ENCODE measurements around the gene CD151.

The CD151 gene

DNA sequence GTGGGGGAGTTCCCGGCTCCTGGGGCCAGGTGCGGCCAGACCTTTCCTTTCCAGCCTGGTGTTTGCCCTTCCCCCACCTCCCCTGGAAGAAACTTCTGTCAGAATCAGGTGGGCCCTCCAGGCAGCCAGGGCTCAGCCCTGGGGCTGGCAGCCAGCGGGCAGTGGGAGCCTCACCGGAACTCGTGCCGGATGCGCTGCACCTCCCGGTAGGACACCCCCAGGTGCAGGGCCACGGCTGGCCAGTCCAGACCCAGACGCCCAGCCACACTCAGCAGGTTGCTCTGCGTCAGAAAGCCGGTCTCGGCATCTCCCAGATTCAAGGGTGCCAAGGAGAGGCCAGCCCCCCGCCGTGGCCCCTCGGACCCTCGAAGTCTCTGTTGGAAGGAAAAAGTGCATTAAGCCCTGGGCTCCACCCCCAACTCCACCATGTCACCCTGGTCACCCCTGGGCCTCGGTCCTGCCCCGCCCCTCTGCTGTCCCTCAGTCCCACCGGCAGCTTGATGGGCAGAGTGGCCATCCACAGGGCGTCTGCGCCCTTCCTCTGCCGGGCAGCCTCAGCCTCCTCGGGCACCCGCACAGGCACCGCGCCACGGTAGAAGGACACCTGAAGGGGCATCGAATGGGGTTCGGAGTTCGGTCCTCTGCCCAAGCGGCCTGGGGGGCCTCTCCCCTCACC is 33.0 kb upstream of the CD151 start:
- no peaks in the 10 kb centered on the region for H3K36me3 ChIP-seq (ENCODE audit: insufficient read depth, low read length)
- no peaks in the 10 kb centered on the region for H3K27me3 ChIP-seq (ENCODE audit: control insufficient read depth in 1 of 2, insufficient read depth in 2 of 2, low read length in 2 of 2)
- H3K4me3 ChIP-seq (ENCODE audit: low read depth in 1 of 2, low read length in 2 of 2): no peak overlapping the region
- no peak overlapping the region for H3K27ac ChIP-seq (ENCODE audit: low read depth, low read length)
- H3K4me1 ChIP-seq (ENCODE audit: insufficient read depth, low read length): peaks cover 19% of the 10 kb centered on the region
- no peak overlapping the region for H3K9ac ChIP-seq (ENCODE audit: low read length)
- H3K9me3 ChIP-seq (ENCODE audit: low read length): no peaks in the 10 kb centered on the region

DNA sequence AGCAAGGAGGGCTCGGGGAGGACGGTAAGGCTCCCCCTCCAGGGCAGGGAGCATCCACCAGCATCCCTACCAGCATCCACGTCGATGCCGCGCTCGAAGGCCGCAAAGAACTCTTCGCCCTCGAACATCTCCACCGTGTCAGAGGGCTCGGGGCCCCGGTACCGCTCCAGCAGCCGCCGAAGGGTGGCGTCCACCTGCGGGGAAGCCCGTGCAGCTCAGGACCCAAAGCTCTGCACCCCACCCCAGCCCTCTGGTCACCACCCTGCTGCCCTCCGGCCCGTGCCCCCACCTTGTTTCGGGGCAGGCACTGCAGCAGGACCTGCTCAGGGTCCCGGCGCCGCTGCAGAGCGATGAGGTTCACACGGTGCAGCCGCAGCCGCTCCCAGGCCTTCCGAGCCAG is 32.3 kb upstream of the CD151 start:
- Histone ChIP-seq H3K27me3 (ENCODE audit: control insufficient read depth in 1 of 2, insufficient read depth in 2 of 2, low read length in 2 of 2) (no peaks in the 10 kb centered on the region), H3K4me1 (ENCODE audit: insufficient read depth, low read length) (peaks cover 20% of the 10 kb centered on the region), H3K9me3 (ENCODE audit: low read length) (no peaks in the 10 kb centered on the region), H3K4me3 (ENCODE audit: low read depth in 1 of 2, low read length in 2 of 2) (no peak overlapping the region), H3K27ac (ENCODE audit: low read depth, low read length) (no peak overlapping the region), H3K36me3 (ENCODE audit: insufficient read depth, low read length) (no peaks in the 10 kb centered on the region), H3K9ac (ENCODE audit: low read length) (no peak overlapping the region)

GRCh38 chr11:801097-801780 is 31.5 kb upstream of the CD151 start:
- no peaks in the 10 kb centered on the region for H3K9me3 ChIP-seq (ENCODE audit: low read length)
- H3K27me3 ChIP-seq (ENCODE audit: control insufficient read depth in 1 of 2, insufficient read depth in 2 of 2, low read length in 2 of 2): no peaks in the 10 kb centered on the region
- peaks cover 19% of the 10 kb centered on the region for H3K4me1 ChIP-seq (ENCODE audit: insufficient read depth, low read length)
- no peak overlapping the region for H3K27ac ChIP-seq (ENCODE audit: low read depth, low read length)
- H3K9ac ChIP-seq (ENCODE audit: low read length): no peak overlapping the region
- no peak overlapping the region for H3K4me3 ChIP-seq (ENCODE audit: low read depth in 1 of 2, low read length in 2 of 2)
- no peaks in the 10 kb centered on the region for H3K36me3 ChIP-seq (ENCODE audit: insufficient read depth, low read length)

DNA sequence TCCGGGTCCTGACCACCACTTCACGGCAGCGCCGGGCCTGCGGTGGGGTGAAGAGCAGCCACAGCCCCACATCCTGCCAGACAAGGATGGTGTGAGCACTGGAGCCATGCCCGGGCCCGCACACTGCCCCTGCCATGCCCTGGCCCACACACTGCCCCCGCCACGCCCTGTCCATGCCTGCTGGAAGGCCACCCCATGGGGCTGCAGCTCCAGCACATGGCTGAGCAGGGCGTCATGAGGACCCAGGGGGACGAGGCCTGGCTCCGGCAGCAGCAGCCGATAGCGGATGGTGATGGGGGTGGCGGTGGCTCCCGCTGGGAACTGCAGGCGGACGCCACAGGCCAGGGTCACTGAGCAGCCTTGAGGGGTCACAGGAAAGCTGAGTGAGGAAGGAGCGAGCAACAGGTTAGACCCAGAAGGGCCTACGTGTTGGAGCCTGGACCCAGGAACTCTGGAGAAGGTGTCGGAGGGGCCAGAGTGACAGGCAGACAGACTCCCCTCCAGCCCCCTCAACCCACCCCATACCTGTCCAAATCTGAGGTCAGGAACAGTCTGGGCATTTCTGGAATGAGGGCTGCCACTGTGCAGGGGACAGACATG is 30.6 kb upstream of the CD151 start:
- Histone ChIP-seq H3K4me3 (ENCODE audit: low read depth in 1 of 2, low read length in 2 of 2) (no peak overlapping the region), H3K9ac (ENCODE audit: low read length) (no peak overlapping the region), H3K36me3 (ENCODE audit: insufficient read depth, low read length) (no peaks in the 10 kb centered on the region), H3K4me1 (ENCODE audit: insufficient read depth, low read length) (peaks cover 12% of the 10 kb centered on the region), H3K9me3 (ENCODE audit: low read length) (no peaks in the 10 kb centered on the region), H3K27ac (ENCODE audit: low read depth, low read length) (no peak overlapping the region), H3K27me3 (ENCODE audit: control insufficient read depth in 1 of 2, insufficient read depth in 2 of 2, low read length in 2 of 2) (no peaks in the 10 kb centered on the region)

DNA sequence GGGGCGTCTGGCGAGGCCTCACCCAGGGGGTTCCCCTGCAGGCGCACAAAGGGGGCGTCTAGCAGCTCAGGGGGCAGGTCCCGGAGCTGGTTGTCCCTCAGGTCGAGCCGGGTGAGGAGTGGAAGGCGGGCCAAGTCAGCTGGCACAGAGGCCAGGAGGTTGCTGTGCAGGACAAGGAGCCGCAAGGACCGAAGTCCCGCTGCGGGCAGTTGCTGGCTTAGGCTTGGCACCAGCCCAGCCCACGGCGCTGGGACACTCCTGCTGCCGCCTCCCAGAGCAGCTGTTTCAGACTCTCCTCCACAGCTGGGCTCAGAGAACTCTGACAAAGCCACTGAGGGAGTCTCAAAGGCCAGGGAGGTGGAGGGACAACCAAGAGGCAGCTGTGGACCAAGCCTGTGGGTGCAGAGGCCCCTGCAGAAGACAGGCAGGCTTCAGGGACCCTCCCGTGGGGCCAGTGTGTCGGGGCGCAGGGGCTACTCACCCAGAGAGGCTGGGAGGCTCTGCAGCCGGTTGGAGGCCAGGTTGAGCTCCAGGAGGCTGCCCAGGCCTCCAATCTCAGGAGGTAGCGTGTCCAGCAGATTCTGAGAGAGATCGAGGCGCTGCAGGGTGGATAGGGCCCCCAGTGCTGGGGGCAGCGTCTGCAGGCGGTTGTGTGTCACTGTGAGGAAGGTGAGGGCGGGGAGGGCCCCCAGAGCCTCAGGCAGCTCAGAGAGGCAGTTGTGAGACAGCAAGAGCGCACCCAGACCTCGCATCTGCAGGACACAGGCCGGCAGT is 29.9 kb upstream of the CD151 start:
- Histone ChIP-seq H3K36me3 (ENCODE audit: insufficient read depth, low read length) (no peaks in the 10 kb centered on the region), H3K4me1 (ENCODE audit: insufficient read depth, low read length) (peaks cover 12% of the 10 kb centered on the region), H3K9ac (ENCODE audit: low read length) (no peak overlapping the region), H3K27ac (ENCODE audit: low read depth, low read length) (no peak overlapping the region), H3K9me3 (ENCODE audit: low read length) (no peaks in the 10 kb centered on the region), H3K27me3 (ENCODE audit: control insufficient read depth in 1 of 2, insufficient read depth in 2 of 2, low read length in 2 of 2) (no peaks in the 10 kb centered on the region), H3K4me3 (ENCODE audit: low read depth in 1 of 2, low read length in 2 of 2) (no peak overlapping the region)

DNA sequence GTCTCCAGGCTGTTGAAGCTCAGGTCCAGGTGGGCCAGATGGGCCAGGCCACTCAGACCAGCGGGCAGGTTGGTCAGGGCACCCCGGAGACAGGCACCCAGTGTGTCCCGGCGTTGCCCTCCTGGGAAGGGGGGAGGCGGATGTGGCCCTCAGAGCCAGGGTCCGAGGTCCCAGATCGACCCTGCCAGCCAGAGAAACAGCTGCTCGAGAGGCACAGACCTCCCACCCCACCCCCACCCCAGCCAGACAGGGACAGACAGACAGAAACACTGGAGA is 29.3 kb upstream of the CD151 start:
- Histone ChIP-seq H3K9ac (ENCODE audit: low read length) (no peak overlapping the region), H3K27ac (ENCODE audit: low read depth, low read length) (no peak overlapping the region), H3K9me3 (ENCODE audit: low read length) (no peaks in the 10 kb centered on the region), H3K36me3 (ENCODE audit: insufficient read depth, low read length) (no peaks in the 10 kb centered on the region), H3K4me3 (ENCODE audit: low read depth in 1 of 2, low read length in 2 of 2) (no peak overlapping the region), H3K4me1 (ENCODE audit: insufficient read depth, low read length) (peaks cover 13% of the 10 kb centered on the region), H3K27me3 (ENCODE audit: control insufficient read depth in 1 of 2, insufficient read depth in 2 of 2, low read length in 2 of 2) (no peaks in the 10 kb centered on the region)

DNA sequence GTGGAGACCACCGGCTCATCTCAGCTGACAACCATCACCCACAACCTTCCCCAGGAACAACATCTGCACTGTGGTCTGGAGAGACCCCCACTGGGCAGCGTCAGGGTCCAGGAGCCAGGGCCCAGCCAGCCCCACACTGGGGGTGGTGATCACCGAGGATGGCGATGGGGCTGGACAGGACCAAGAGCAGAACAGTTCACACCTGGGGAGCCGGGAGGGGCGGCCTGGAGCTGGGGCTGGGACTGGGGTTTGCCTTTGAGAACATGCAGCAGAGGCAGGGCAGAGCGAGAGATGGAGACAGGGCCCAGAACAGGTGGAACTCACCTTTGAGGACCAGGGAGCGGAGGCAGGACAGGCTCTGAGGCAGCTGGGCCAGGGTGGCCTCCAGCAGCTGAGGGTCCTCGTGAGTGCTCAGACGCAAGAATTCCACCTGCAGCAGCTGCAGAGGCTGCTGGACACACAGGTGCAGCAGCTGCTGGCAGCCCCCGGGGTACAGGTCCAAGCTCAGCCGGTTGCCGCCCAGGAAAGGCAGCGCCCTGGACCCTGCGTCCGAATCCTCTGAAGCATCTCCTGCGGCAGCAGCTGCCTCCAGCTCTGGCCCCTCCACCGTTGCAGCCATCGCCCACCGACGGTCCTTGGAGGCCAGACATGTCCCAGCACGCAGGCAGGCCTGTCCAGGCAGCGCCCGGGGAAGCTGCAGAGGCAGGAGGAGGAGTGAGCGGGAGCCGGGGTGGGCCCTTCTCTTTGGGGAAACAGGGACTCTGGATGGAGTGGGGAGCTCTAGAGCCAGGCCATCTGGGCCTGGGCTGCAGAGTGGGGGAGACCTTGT is 28.8 kb upstream of the CD151 start:
- Histone ChIP-seq H3K27me3 (ENCODE audit: control insufficient read depth in 1 of 2, insufficient read depth in 2 of 2, low read length in 2 of 2) (no peaks in the 10 kb centered on the region), H3K4me3 (ENCODE audit: low read depth in 1 of 2, low read length in 2 of 2) (peak overlapping the region; percentile 70 to 73), H3K27ac (ENCODE audit: low read depth, low read length) (peak overlapping the region; percentile 62), H3K4me1 (ENCODE audit: insufficient read depth, low read length) (peaks cover 18% of the 10 kb centered on the region), H3K36me3 (ENCODE audit: insufficient read depth, low read length) (no peaks in the 10 kb centered on the region), H3K9ac (ENCODE audit: low read length) (no peak overlapping the region), H3K9me3 (ENCODE audit: low read length) (no peaks in the 10 kb centered on the region)

DNA sequence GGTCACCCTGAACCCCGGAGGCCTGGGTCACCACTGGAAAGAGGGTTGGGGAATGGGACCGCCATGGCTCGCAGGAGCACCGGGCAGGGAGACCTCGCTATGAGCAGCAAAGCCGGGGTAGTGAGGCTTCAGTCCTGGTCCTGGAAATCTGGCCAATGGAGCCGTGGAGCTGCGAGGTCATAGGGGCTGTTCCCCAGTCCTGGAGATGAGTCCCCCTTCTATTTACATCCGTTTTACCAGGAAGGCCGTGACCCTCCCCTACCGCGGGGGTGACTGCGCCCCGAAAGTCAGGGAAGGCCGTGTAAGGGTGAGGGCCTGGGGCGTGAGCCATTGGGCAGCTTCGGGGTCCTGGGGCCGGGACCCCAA is 28.2 kb upstream of the CD151 start:
- H3K27ac ChIP-seq (ENCODE audit: low read depth, low read length): peak overlapping the region; percentile 62
- no peaks in the 10 kb centered on the region for H3K9me3 ChIP-seq (ENCODE audit: low read length)
- peaks cover 18% of the 10 kb centered on the region for H3K4me1 ChIP-seq (ENCODE audit: insufficient read depth, low read length)
- no peaks in the 10 kb centered on the region for H3K27me3 ChIP-seq (ENCODE audit: control insufficient read depth in 1 of 2, insufficient read depth in 2 of 2, low read length in 2 of 2)
- H3K36me3 ChIP-seq (ENCODE audit: insufficient read depth, low read length): no peaks in the 10 kb centered on the region
- H3K4me3 ChIP-seq (ENCODE audit: low read depth in 1 of 2, low read length in 2 of 2): peak overlapping the region; percentile 70 to 73
- no peak overlapping the region for H3K9ac ChIP-seq (ENCODE audit: low read length)

DNA sequence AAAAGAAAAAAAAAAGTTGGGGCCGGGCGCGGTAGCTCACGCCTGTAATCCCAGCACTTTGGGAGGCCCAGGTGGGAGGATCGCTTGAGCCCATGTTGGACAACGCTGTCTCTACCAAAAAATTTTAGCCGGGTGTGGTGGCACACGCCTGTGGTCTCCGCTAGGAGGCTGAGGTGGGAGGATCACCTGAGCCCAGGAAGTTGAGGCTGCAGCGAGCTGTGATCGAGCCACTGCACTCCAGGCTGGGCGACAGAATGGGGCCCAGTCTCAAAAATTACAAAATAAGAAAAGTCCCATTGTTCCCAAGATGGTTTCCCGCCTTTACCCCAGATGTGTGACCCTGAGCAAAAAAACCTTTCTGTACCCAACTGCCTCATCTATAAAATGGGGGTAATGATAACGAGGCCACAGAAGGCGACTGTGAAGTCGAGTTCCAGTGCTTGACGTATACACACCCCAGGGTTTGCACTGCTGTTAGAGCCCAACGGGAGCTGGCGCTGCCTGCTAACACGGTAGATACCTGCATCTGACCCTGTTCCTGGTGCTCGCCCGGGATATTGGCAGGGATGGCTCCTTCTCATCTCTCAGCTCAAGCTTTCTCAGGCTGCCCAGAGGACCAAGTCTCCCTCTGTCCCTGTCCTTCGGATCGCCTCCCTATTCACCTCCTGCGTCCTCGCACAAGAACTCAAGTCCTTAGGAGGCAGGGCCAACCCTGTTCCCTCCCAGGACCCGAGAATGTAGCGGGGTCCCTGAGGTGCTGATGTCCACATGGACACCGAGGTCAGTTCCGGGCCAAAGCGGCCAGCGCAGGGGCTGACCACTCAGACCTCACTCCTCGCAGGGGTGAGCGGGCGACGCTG is 24.1 kb upstream of the CD151 start:
- H3K4me1 ChIP-seq (ENCODE audit: insufficient read depth, low read length): peaks cover 34% of the 10 kb centered on the region
- peak overlapping the region; percentile 89 for H3K27ac ChIP-seq (ENCODE audit: low read depth, low read length)
- peak overlapping the region; percentile 78 to 82 for H3K4me3 ChIP-seq (ENCODE audit: low read depth in 1 of 2, low read length in 2 of 2)
- no peaks in the 10 kb centered on the region for H3K9me3 ChIP-seq (ENCODE audit: low read length)
- H3K36me3 ChIP-seq (ENCODE audit: insufficient read depth, low read length): peaks cover 26% of the 10 kb centered on the region
- peak overlapping the region; percentile 98 for H3K9ac ChIP-seq (ENCODE audit: low read length)
- no peaks in the 10 kb centered on the region for H3K27me3 ChIP-seq (ENCODE audit: control insufficient read depth in 1 of 2, insufficient read depth in 2 of 2, low read length in 2 of 2)

DNA sequence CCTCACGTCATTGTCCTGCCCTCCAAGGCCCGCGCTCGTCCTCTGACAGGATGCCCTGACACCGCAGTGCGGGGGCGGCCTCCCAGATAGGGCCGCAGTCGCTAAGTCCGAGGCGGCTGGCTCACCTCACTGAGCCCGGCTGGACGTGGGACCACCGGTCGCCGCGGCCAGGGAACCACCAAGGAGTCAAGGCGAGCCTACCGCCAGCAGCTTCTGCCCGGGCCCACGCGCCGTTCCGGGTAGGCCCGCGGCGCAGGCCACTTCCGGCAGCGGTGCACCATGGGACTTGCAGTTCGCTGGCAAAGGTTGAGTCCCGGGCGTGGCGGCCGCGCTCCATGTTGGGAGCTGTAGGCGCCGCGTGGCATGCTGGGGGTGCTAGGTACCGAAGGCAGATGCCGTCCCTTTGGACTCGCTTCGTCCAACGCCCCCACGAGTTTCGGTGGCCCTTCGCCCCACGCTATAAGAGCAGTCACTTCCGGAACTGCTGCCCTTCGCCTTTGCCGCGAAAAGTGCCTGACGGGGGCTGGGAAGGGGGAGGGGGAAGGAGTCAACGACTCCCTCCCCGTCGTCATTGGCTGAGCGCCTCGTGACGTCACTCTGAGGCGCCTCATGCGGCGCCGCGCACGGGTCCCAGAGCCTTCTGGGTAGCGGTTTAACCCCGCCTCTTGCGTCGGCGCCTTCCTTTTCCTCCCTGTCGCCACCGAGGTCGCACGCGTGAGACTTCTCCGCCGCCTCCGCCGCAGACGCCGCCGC is 23.3 kb upstream of the CD151 start, which contains the start of gene RPLP2:
Gene RPLP2, plus strand, starts transcription at position 681 of the 753 bp plus-strand sequence. CDS start 268 bp downstream, outside the sequence.
- H3K36me3 ChIP-seq (ENCODE audit: insufficient read depth, low read length): peaks cover 26% of the 10 kb centered on the region
- peak within 1 kb of the TSS; percentile 78 to 82 for H3K4me3 ChIP-seq (ENCODE audit: low read depth in 1 of 2, low read length in 2 of 2)
- no peaks in the 10 kb centered on the region for H3K27me3 ChIP-seq (ENCODE audit: control insufficient read depth in 1 of 2, insufficient read depth in 2 of 2, low read length in 2 of 2)
- peak within 1 kb of the TSS; percentile 98 for H3K9ac ChIP-seq (ENCODE audit: low read length)
- peak within 1 kb of the TSS; percentile 89 for H3K27ac ChIP-seq (ENCODE audit: low read depth, low read length)
- H3K9me3 ChIP-seq (ENCODE audit: low read length): no peaks in the 10 kb centered on the region
- H3K4me1 ChIP-seq (ENCODE audit: insufficient read depth, low read length): peaks cover 26% of the 10 kb centered on the region

Data from muscle layer of colon (tissue), 2 donors.